Neural progenitor cell (in vitro differentiated cells): ENCODE results near the gene TWIST2. TPM values are rescaled to one million over a fixed set of nuclear protein-coding genes. Genes with fewer than 3 reads are reported as not detected.

Source experiments
- DNase-seq: peaks from one replicate; pipeline ENCODE4 v3.0.0-alpha.2; 2016; ENCODE audit warnings: low spot score
- H2AFZ ChIP-seq: fragments of 200-600 bp; sonication (generic); replicated peaks from 2 replicates; pipeline ENCODE4 v1.6.1; 2016; ENCODE audit warnings: antibody characterized with exemption
- H3F3A ChIP-seq: fragments of 200-600 bp; sonication (generic); 2 replicates; pipeline ENCODE4 v1.6.1; 2016; ENCODE audit warnings: antibody characterized with exemption, low read depth
- H3K27ac ChIP-seq: fragments of 200-600 bp; sonication (generic); 2 replicates; pipeline ENCODE4 v1.5.1; 2016; ENCODE audit warnings: mild to moderate bottlenecking
- H3K27me3 ChIP-seq: fragments of 200-600 bp; sonication (generic); 2 replicates; pipeline ENCODE4 v1.6.1; 2016; ENCODE audit warnings: mild to moderate bottlenecking, moderate library complexity
- H3K36me3 ChIP-seq: fragments of 200-600 bp; sonication (generic); 2 replicates; pipeline ENCODE4 v1.5.1; 2016
- H3K4me1 ChIP-seq: fragments of 200-600 bp; sonication (generic); 2 replicates; pipeline ENCODE4 v1.6.1; 2016; ENCODE audit warnings: mixed run types
- H3K4me2 ChIP-seq: fragments of 200-600 bp; sonication (generic); 2 replicates; pipeline ENCODE4 v1.6.1; 2016
- H3K4me3 ChIP-seq: fragments of 200-600 bp; sonication (generic); 2 replicates; pipeline ENCODE4 v1.5.1; 2016
- H3K79me2 ChIP-seq: fragments of 200-600 bp; sonication (generic); 2 replicates; pipeline ENCODE4 v1.6.1; 2016; ENCODE audit warnings: low read depth
- H3K9ac ChIP-seq: fragments of 200-600 bp; sonication (generic); 2 replicates; pipeline ENCODE4 v1.6.1; 2016
- H3K9me3 ChIP-seq: fragments of 200-600 bp; sonication (generic); 2 replicates; pipeline ENCODE4 v1.5.1; 2016; ENCODE audit warnings: low read depth
- H4K20me1 ChIP-seq: fragments of 200-600 bp; sonication (generic); 2 replicates; pipeline ENCODE4 v1.6.1; 2016; ENCODE audit warnings: low read depth
- H3K27ac Mint-ChIP-seq: 3 replicates; pipeline ENCODE4 v1.8.0; 2021; ENCODE audit warnings: mixed read lengths
- H3K27me3 Mint-ChIP-seq: 2 replicates; pipeline ENCODE4 v1.8.0; 2022; ENCODE audit warnings: low read depth, mild to moderate bottlenecking, inconsistent platforms, moderate library complexity, mixed read lengths; ENCODE audit not compliant: insufficient read depth
- H3K36me3 Mint-ChIP-seq: 3 replicates; pipeline ENCODE4 v1.8.0; 2021; ENCODE audit warnings: mixed read lengths
- H3K4me1 Mint-ChIP-seq: 3 replicates; pipeline ENCODE4 v1.8.0; 2021; ENCODE audit warnings: mixed read lengths
- H3K4me3 Mint-ChIP-seq: 3 replicates; pipeline ENCODE4 v1.8.0; 2021; ENCODE audit warnings: mild to moderate bottlenecking, moderate library complexity, mixed read lengths
- H3K9me3 Mint-ChIP-seq: 3 replicates; pipeline ENCODE4 v1.8.0; 2020; ENCODE audit warnings: mixed read lengths
- CTCF ChIP-seq: fragments of 200-600 bp; sonication (generic); IDR thresholded peaks from 2 replicates; pipeline ENCODE4 v1.5.1; 2017; ENCODE audit warnings: antibody characterized with exemption, mild to moderate bottlenecking
- EZH2 ChIP-seq: fragments of 200-600 bp; sonication (generic); IDR thresholded peaks from 2 replicates; pipeline ENCODE4 v1.6.1; 2017; ENCODE audit warnings: antibody characterized with exemption, mild to moderate bottlenecking, moderate library complexity
- EZH2phosphoT487 ChIP-seq: fragments of 200-600 bp; sonication (generic); IDR thresholded peaks from 2 replicates; pipeline ENCODE4 v1.6.1; 2017; ENCODE audit warnings: antibody characterized with exemption
- total RNA-seq: library from RNA; depleted of rRNA; stranded (reverse); fragments of >200 nt; gene quantifications from 2 replicates; pipeline ENCODE4 v1.2.3, GENCODE V29; 2015; ENCODE audit warnings: low replicate concordance

TWIST2 gene
- total RNA-seq, 1 donor from 2014 or later = 0.51 TPM

GRCh38 chr2:238913931-238914647, 66.2 kb downstream of the TWIST2 start:
- Mint-ChIP-seq H3K9me3 (peaks cover 3% of the 10 kb centered on the region), H3K4me1 (peaks cover 21% of the 10 kb centered on the region), H3K27me3 (peaks cover 10% of the 10 kb centered on the region), H3K36me3 (peaks cover 2% of the 10 kb centered on the region), H3K27ac (no peak overlapping the region), H3K4me3 (no peak overlapping the region)
- Histone ChIP-seq H3K4me1 (peaks cover 7% of the 10 kb centered on the region), H2AFZ (no peak overlapping the region), H3F3A (no peaks in the 10 kb centered on the region), H4K20me1 (no peaks in the 10 kb centered on the region), H3K36me3 (no peaks in the 10 kb centered on the region), H3K4me3 (no peak overlapping the region), H3K9ac (no peak overlapping the region), H3K9me3 (no peaks in the 10 kb centered on the region), H3K4me2 (no peak overlapping the region), H3K79me2 (no peaks in the 10 kb centered on the region), H3K27me3 (no peaks in the 10 kb centered on the region), H3K27ac (no peak overlapping the region)
- TF ChIP-seq CTCF (no peak), EZH2phosphoT487 (no peak), EZH2 (no peak)
- DNase-seq = no peak

GRCh38 chr2:238914648-238915015, 66.7 kb downstream of the TWIST2 start:
- Histone ChIP-seq H2AFZ (no peak overlapping the region), H3K27me3 (no peaks in the 10 kb centered on the region), H3K27ac (no peak overlapping the region), H3K4me1 (peaks cover 2% of the 10 kb centered on the region), H4K20me1 (no peaks in the 10 kb centered on the region), H3K4me2 (no peak overlapping the region), H3K36me3 (no peaks in the 10 kb centered on the region), H3F3A (no peaks in the 10 kb centered on the region), H3K4me3 (no peak overlapping the region), H3K9me3 (no peaks in the 10 kb centered on the region), H3K79me2 (no peaks in the 10 kb centered on the region), H3K9ac (no peak overlapping the region)
- Mint-ChIP-seq H3K36me3 (peaks cover 2% of the 10 kb centered on the region), H3K4me3 (no peak overlapping the region), H3K27ac (no peak overlapping the region), H3K4me1 (peaks cover 20% of the 10 kb centered on the region), H3K9me3 (peaks cover 3% of the 10 kb centered on the region), H3K27me3 (peaks cover 10% of the 10 kb centered on the region)
- no peak for DNase-seq
- no peak for TF ChIP-seq EZH2
- no peak for TF ChIP-seq CTCF
- no peak for TF ChIP-seq EZH2phosphoT487

- no peak overlapping the region for H2AFZ ChIP-seq
- H3K79me2 ChIP-seq = no peaks in the 10 kb centered on the region
- no peaks in the 10 kb centered on the region for H3K9me3 ChIP-seq
- no peak overlapping the region for H3K4me3 ChIP-seq
- DNase-seq = no peak
- TF ChIP-seq EZH2phosphoT487 (no peak), EZH2 (no peak), CTCF (no peak)
- Mint-ChIP-seq H3K36me3 (peaks cover 2% of the 10 kb centered on the region), H3K4me1 (peaks cover 16% of the 10 kb centered on the region), H3K27ac (no peak overlapping the region), H3K27me3 (peaks cover 10% of the 10 kb centered on the region), H3K9me3 (peaks cover 3% of the 10 kb centered on the region), H3K4me3 (peak overlapping the region; percentile 27)
- no peaks in the 10 kb centered on the region for H4K20me1 ChIP-seq
- no peak overlapping the region for H3K27ac ChIP-seq
- H3K4me1 ChIP-seq = no peaks in the 10 kb centered on the region
- H3K27me3 ChIP-seq = no peaks in the 10 kb centered on the region
- H3K4me2 ChIP-seq = no peak overlapping the region
- H3F3A ChIP-seq = no peaks in the 10 kb centered on the region
- H3K9ac ChIP-seq = no peak overlapping the region
- no peaks in the 10 kb centered on the region for H3K36me3 ChIP-seq
These were observed 67.3 kb downstream of the TWIST2 start for GRCh38 chr2:238915196-238915595.
